Trophoblast cell (in vitro differentiated cells and primary cell): ENCODE measurements around the gene CFL1.
A peak's percentile ranks its signal among the peaks of the same experiment; 100 is the strongest.

Experiments
- DNase-seq, 2 donors: peaks; one replicate each; pipeline ENCODE4 v3.0.0-alpha.2; 2016
- H2AFZ ChIP-seq: 2 replicates; pipeline ENCODE4 v1.6.1; 2013; ENCODE audit warnings: low read length, moderate library complexity, mild to moderate bottlenecking; ENCODE audit not compliant: insufficient read depth, poor library complexity
- H2AK5ac ChIP-seq: 2 replicates; pipeline ENCODE4 v1.6.1; 2013; ENCODE audit warnings: mild to moderate bottlenecking, low read length
- H2BK120ac ChIP-seq: 2 replicates; pipeline ENCODE4 v1.6.1; 2013; ENCODE audit warnings: low read length, mild to moderate bottlenecking, moderate library complexity; ENCODE audit not compliant: insufficient read depth, poor library complexity
- H2BK12ac ChIP-seq: 2 replicates; pipeline ENCODE4 v1.6.1; 2013; ENCODE audit warnings: mild to moderate bottlenecking, low read length, moderate library complexity
- H2BK5ac ChIP-seq: 2 replicates; pipeline ENCODE4 v1.6.1; 2013; ENCODE audit warnings: low read length, low read depth, moderate library complexity, mild to moderate bottlenecking; ENCODE audit not compliant: poor library complexity
- H3K14ac ChIP-seq: 2 replicates; pipeline ENCODE4 v1.6.1; 2013; ENCODE audit warnings: mild to moderate bottlenecking, low read length
- H3K18ac ChIP-seq: 2 replicates; pipeline ENCODE4 v1.6.1; 2013; ENCODE audit warnings: mild to moderate bottlenecking, low read length
- H3K23ac ChIP-seq: 2 replicates; pipeline ENCODE4 v1.6.1; 2013; ENCODE audit warnings: low read length
- H3K27ac ChIP-seq: 2 replicates; pipeline ENCODE4 v1.5.1; 2013; ENCODE audit warnings: low read depth, mild to moderate bottlenecking, inconsistent platforms, low read length, moderate library complexity
- H3K27me3 ChIP-seq: 2 replicates; pipeline ENCODE4 v1.6.1; 2013; ENCODE audit warnings: inconsistent platforms, mild to moderate bottlenecking, low read length, moderate library complexity; ENCODE audit not compliant: insufficient read depth
- H3K36me3 ChIP-seq, 2 experiments: 1 replicate in 1 of 2; 2 replicates in 1 of 2; pipeline ENCODE4 v1.6.1; 2013; ENCODE audit warnings: low read length in 2 of 2, mild to moderate bottlenecking in 2 of 2, moderate library complexity in 1 of 2; ENCODE audit not compliant: insufficient read depth in 2 of 2, control insufficient read depth in 1 of 2
- H3K4ac ChIP-seq: 2 replicates; pipeline ENCODE4 v1.6.1; 2013; ENCODE audit warnings: low read depth, mild to moderate bottlenecking, low read length, moderate library complexity
- H3K4me1 ChIP-seq, 2 experiments: 1 replicate in 1 of 2; 2 replicates in 1 of 2; pipeline ENCODE4 v1.6.1; 2013; ENCODE audit warnings: low read length in 2 of 2, mild to moderate bottlenecking in 2 of 2, moderate library complexity in 1 of 2; ENCODE audit not compliant: insufficient read depth in 2 of 2, control insufficient read depth in 1 of 2
- H3K4me2 ChIP-seq: 2 replicates; pipeline ENCODE4 v1.6.1; 2013; ENCODE audit warnings: inconsistent platforms, mild to moderate bottlenecking, low read length, moderate library complexity
- H3K4me3 ChIP-seq: 2 replicates; pipeline ENCODE4 v1.5.1; 2013; ENCODE audit warnings: mild to moderate bottlenecking, low read depth, low read length, inconsistent platforms
- H3K79me1 ChIP-seq: one replicate; pipeline ENCODE4 v1.6.1; 2013; ENCODE audit warnings: low read length
- H3K79me2 ChIP-seq: 2 replicates; pipeline ENCODE4 v1.6.1; 2013; ENCODE audit warnings: low read length, mild to moderate bottlenecking; ENCODE audit not compliant: control insufficient read depth, insufficient read depth, poor library complexity
- H3K9ac ChIP-seq: 2 replicates; pipeline ENCODE4 v1.6.1; 2013; ENCODE audit warnings: mild to moderate bottlenecking, low read length
- H3K9me3 ChIP-seq: 2 replicates; pipeline ENCODE4 v1.6.1; 2013; ENCODE audit warnings: low read depth, mild to moderate bottlenecking, control low read depth, inconsistent platforms, low read length; ENCODE audit not compliant: insufficient read depth
- H4K12ac ChIP-seq: 2 replicates; pipeline ENCODE4 v1.6.1; 2013; ENCODE audit warnings: low read depth, mild to moderate bottlenecking, low read length, moderate library complexity
- H4K8ac ChIP-seq: 2 replicates; pipeline ENCODE4 v1.6.1; 2013; ENCODE audit warnings: low read depth, mild to moderate bottlenecking, low read length, moderate library complexity
- H4K91ac ChIP-seq: one replicate; pipeline ENCODE4 v1.6.1; 2013; ENCODE audit warnings: low read depth, mild to moderate bottlenecking, low read length, moderate library complexity
- WGBS: extraction: QIAGEN DNeasy Blood & Tissue Kit; methylation state at CpG from one replicate; pipeline ENCODE4 v1.1.7; 2013; ENCODE audit warnings: missing lambda C conversion rate; ENCODE audit not compliant: insufficient read length, insufficient coverage; ENCODE audit errors: extremely low coverage; 5-methylcytosine and 5-hydroxymethylcytosine counted together

Gene CFL1

GRCh38 chr11:65870706-65871681 lies 13.0 kb upstream of the CFL1 start:
- Histone ChIP-seq H4K8ac (no peak overlapping the region), H2BK12ac (no peak overlapping the region), H2AK5ac (no peak overlapping the region), H3K9me3 (no peaks in the 10 kb centered on the region), H3K4me1 (peaks cover 10 to 14% of the 10 kb centered on the region in 2 experiments), H2BK5ac (no peak overlapping the region), H3K14ac (no peak overlapping the region), H3K4me2 (peak overlapping the region; percentile 71), H4K91ac (no peak overlapping the region), H3K79me2 (peaks cover 9% of the 10 kb centered on the region), H3K27me3 (no peaks in the 10 kb centered on the region), H3K36me3 (peaks cover 33 to 45% of the 10 kb centered on the region in 2 experiments), H3K9ac (no peak overlapping the region), H3K4ac (no peak overlapping the region), H3K23ac (no peak overlapping the region), H3K4me3 (peak overlapping the region; percentile 14), H2BK120ac (no peak overlapping the region), H2AFZ (no peak overlapping the region), H3K18ac (no peak overlapping the region), H3K79me1 (peaks cover 13% of the 10 kb centered on the region), H3K27ac (no peak overlapping the region), H4K12ac (no peak overlapping the region)
- DNase-seq, result no peak
- no CpG with 5 or more reads among the region's 24 CpGs for WGBS

- H3K14ac ChIP-seq, result no peak overlapping the region
- no peak overlapping the region for H2AFZ ChIP-seq
- H3K4me2 ChIP-seq, result no peak overlapping the region
- no peak overlapping the region for H2BK5ac ChIP-seq
- peaks cover 10 to 14% of the 10 kb centered on the region in 2 experiments for H3K4me1 ChIP-seq
- H3K9ac ChIP-seq, result no peak overlapping the region
- H3K9me3 ChIP-seq, result no peaks in the 10 kb centered on the region
- no peak overlapping the region for H3K4ac ChIP-seq
- no peak overlapping the region for H2BK12ac ChIP-seq
- WGBS, result no CpG with 5 or more reads among the region's 11 CpGs
- H3K23ac ChIP-seq, result no peak overlapping the region
- H2AK5ac ChIP-seq, result no peak overlapping the region
- no peaks in the 10 kb centered on the region for H3K27me3 ChIP-seq
- no peak overlapping the region for H3K18ac ChIP-seq
- H3K79me1 ChIP-seq, result peaks cover 13% of the 10 kb centered on the region
- peaks cover 40 to 52% of the 10 kb centered on the region in 2 experiments for H3K36me3 ChIP-seq
- DNase-seq, result no peak
- H2BK120ac ChIP-seq, result no peak overlapping the region
- peak overlapping the region; percentile 14 for H3K4me3 ChIP-seq
- no peak overlapping the region for H4K91ac ChIP-seq
- no peak overlapping the region for H4K12ac ChIP-seq
- no peak overlapping the region for H4K8ac ChIP-seq
- no peak overlapping the region for H3K27ac ChIP-seq
- peaks cover 9% of the 10 kb centered on the region for H3K79me2 ChIP-seq
Measured at GRCh38 chr11:65870307-65870658, 12.3 kb upstream of the CFL1 start.

- H2BK12ac ChIP-seq, result no peak overlapping the region
- no peak overlapping the region for H3K4me3 ChIP-seq
- no peak overlapping the region for H2AFZ ChIP-seq
- H4K8ac ChIP-seq, result no peak overlapping the region
- H3K4me2 ChIP-seq, result no peak overlapping the region
- H3K36me3 ChIP-seq, result peaks cover 45 to 57% of the 10 kb centered on the region in 2 experiments
- H3K79me2 ChIP-seq, result peaks cover 9% of the 10 kb centered on the region
- H4K12ac ChIP-seq, result no peak overlapping the region
- no peak overlapping the region for H3K4ac ChIP-seq
- no peak overlapping the region for H3K9ac ChIP-seq
- H3K79me1 ChIP-seq, result peaks cover 13% of the 10 kb centered on the region
- peaks cover 10 to 14% of the 10 kb centered on the region in 2 experiments for H3K4me1 ChIP-seq
- WGBS, result no CpG with 5 or more reads among the region's 24 CpGs
- H3K18ac ChIP-seq, result no peak overlapping the region
- H4K91ac ChIP-seq, result no peak overlapping the region
- no peak overlapping the region for H2BK5ac ChIP-seq
- H3K14ac ChIP-seq, result no peak overlapping the region
- H2BK120ac ChIP-seq, result no peak overlapping the region
- DNase-seq, result no peak
- no peak overlapping the region for H3K27ac ChIP-seq
- no peak overlapping the region for H3K23ac ChIP-seq
- no peak overlapping the region for H2AK5ac ChIP-seq
- H3K9me3 ChIP-seq, result no peaks in the 10 kb centered on the region
- no peaks in the 10 kb centered on the region for H3K27me3 ChIP-seq
Measured at GRCh38 chr11:65869643-65870306, 11.8 kb upstream of the CFL1 start.

DNA sequence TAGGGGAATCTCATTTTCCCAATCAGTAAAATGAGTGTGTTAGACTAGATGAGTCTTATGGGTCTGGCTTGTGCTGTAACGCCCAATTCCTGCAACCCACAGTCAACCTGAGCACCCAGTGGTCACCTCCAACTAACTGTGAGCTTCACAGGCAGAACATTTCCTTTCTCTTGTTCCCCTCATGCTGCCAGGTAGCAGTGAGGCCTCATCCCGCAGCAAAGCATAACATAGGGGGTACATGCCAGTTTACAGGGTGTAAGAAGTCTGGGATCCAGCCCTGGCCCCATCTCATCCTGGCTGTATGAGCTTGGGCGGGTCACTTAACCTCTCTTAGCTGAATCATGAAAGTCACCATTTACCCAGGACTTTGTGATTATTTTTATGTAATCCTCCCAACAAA lies 10.9 kb upstream of the CFL1 start:
- no CpG with 5 or more reads among the region's 3 CpGs for WGBS
- no peak overlapping the region for H3K27ac ChIP-seq
- no peak overlapping the region for H2BK12ac ChIP-seq
- H3K9ac ChIP-seq, result no peak overlapping the region
- peaks cover 10 to 14% of the 10 kb centered on the region in 2 experiments for H3K4me1 ChIP-seq
- no peak overlapping the region for H3K4ac ChIP-seq
- no peak overlapping the region for H2BK120ac ChIP-seq
- H3K4me2 ChIP-seq, result no peak overlapping the region
- H2BK5ac ChIP-seq, result no peak overlapping the region
- H3K9me3 ChIP-seq, result no peaks in the 10 kb centered on the region
- H3K18ac ChIP-seq, result no peak overlapping the region
- H2AK5ac ChIP-seq, result no peak overlapping the region
- no peak overlapping the region for H3K4me3 ChIP-seq
- no peak for DNase-seq
- no peak overlapping the region for H3K23ac ChIP-seq
- peaks cover 9% of the 10 kb centered on the region for H3K79me2 ChIP-seq
- no peak overlapping the region for H4K91ac ChIP-seq
- no peak overlapping the region for H4K12ac ChIP-seq
- peaks cover 13% of the 10 kb centered on the region for H3K79me1 ChIP-seq
- H2AFZ ChIP-seq, result no peak overlapping the region
- H4K8ac ChIP-seq, result no peak overlapping the region
- peaks cover 54 to 66% of the 10 kb centered on the region in 2 experiments for H3K36me3 ChIP-seq
- no peak overlapping the region for H3K14ac ChIP-seq
- no peaks in the 10 kb centered on the region for H3K27me3 ChIP-seq
